GM18499 (cell line): ENCODE measurements around the gene HS2ST1.
"Not testable (repeated sequence)": the region's sequence is repeated elsewhere in the genome, so short reads cannot be mapped to it uniquely, and the experiment has no call there.

ENCODE experiments used
- ATAC-seq: cut with Tn5 transposase; IDR thresholded peaks from one replicate; pipeline ENCODE4 v1.9.1; 2021; ENCODE audit warnings: moderate number of reproducible peaks; ENCODE audit not compliant: insufficient read depth, unreplicated experiment

Gene HS2ST1

DNA sequence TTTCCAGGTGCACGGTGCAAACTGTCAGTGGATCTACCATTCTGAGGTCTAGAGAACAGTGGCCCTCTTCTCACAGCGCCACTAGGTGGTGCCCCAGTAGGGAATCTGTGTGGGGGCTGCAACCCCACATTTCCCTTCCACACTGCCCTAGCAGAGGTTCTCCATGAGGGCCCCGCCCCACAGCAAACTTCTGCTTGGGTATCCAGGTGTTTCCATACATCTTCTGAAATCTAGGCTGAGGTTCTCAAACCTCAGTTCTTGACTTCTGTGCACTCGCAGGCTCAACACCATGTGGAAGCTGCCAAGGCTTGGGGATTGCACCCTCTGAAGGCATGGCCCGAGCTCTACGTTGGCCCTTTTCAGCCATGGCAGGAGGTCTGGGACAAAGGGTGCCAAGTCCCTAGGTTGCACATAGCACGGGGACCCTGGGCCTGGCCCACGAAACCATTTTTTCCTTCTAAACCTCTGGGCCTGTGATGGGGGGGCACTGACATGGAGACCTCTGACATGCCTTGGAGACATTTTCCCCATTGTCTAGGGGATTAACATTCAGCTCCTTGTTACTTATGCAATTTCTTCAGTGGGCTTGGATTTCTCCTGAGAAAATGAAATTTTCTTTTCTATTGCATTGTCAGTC lies 10.0 kb downstream of the HS2ST1 start:
- ATAC-seq, result no peak

DNA sequence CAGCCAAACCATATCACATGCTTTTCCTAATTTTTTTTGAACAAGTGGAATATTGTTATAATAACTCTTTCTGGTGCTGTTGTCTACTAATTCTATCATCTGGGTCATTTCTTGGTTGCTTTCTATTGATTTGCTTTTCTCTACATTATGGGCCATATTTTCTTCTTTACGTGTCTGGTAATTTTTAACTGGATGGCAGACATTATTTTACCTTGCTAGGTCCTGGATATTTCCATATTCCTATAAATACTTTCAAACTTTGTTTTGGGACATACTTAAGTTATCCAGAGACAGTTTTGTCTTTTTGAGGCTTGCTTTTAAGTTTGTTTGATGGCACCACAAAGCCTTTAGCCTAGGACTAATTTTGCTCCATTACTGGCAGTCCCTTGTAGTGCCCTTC lies 11.3 kb downstream of the HS2ST1 start:
- no peak for ATAC-seq

DNA sequence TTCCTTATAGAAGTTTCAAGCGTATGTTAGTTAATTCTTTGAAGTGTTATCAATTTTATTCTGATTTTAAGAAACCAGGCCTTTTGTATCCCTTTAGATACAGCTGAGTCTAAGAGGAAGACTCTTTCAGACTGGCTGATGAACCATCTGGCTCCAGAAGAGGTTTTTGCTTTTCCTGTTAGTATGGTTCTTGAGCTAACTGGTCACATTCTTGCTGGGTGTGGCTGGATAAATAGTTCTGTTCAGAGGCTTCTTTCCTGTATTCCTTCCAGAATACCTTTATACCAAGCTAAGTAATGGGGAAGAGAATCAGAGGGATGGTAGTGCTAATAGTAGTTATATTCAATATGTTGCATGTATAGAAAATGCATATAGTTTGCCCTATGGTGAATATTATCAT lies 12.4 kb downstream of the HS2ST1 start:
- no peak for ATAC-seq

DNA sequence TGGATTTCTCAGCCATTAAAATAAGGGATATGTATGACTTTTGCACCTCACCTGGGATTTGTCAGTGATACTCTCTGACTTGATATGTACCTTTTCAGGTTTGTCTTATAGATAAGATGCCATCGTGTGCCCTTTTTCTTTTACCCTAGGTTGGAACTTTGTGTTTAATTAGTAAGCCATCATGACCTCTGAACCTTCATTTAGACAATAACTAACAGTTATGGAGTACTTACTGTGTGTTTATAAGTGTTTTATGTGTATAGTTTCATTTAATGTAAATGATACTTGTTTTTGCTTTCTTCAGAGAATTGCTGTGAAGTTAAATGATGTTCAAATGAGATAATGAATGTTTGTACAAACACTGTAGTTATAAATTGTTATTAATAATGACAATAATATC lies 14.4 kb downstream of the HS2ST1 start:
- ATAC-seq, result no peak

DNA sequence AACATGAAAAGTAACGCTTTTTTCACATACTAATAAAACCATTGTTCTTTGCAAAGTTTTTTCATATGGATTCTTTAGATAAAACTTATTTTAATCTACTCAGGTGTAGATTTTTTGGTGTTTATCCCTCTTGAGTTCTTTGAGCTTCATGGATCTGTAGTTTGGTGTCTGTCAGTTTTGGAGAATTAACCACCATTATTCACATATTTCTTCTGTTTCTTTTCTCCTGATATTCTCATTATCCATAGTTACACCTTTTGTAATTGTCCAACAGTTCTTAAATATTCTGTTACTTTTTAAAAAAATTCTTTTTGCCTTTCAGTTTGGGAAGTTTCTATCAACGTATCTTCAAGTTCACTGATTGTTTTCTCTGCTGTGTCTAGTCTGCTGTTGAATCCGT lies 18.6 kb downstream of the HS2ST1 start:
- ATAC-seq, result no peak

DNA sequence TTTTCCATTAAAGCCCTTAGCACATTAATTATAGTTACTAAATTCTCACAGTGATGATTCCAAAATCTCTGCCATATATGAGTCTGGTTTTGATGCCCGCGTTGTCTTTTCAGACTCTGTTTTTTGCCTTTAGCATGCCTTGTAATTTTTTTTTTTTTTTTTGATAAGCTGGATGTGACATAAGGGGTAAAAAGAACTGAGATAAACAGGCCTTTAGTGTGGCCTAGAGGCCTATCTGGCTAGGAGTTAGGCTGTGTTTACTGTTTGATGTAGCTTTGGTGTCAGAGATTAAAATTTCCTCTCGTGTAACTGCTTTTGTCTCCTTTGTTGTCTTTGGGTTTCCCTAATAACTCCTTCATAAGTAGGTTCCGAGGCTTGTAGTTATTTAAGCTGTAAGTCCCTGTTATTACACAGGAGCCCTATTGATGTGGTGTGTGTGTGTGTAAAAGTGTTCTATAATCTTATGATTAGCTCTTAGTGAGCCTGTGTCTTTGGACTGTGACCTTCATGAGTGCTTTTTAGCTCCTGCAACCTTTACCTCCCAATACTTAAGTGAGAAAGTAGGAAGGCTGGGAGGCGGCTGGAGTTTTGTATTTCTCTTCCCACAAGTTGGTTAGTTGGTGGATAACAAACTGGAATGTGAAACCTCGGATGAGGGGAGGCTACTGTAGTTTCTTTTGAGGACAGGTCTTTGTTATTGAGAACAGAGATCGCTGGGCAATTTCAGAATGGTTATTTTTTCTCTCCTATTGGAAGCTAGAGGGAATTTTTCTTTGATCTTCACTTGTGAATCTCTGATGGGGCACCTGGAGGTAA lies 19.3 kb downstream of the HS2ST1 start:
- no peak for ATAC-seq

DNA sequence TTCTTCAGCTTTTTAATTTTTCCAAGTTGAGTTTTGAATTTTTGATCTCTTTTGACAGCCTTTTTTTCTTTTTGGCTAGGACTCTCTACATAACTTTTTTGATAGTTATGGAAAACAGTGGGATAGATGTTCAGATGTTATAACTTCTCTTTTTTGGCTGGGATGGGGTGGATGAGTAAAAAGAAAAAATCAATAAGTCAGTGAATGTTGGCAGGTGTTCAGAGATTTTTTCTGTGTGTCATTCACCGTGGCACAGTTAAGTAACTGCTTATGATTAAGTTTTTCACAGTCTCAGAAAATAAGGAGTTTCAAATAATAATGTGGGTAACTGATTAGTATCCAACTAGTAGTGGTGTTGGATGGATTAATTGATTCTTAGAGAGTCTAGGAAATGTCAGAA lies 24.0 kb downstream of the HS2ST1 start:
- ATAC-seq, result no peak

DNA sequence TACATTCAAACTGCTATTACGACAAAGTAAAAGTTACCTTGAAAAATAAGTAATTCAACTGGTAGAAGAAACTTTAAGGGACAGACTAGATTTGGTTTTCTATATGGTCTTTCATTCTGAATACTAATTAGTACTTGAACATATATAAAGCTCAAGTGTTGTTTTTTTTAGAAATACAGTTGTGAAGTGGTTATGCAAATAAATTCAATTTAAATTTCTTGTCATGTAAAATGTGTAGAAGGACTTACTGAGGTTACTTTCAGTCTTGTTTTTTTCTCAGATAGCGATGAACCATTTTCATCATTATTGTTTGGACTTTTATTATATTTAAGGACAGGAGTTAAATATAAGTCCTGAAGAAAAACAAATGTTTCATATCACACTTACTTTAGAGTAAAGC lies 24.4 kb downstream of the HS2ST1 start:
- no peak for ATAC-seq

DNA sequence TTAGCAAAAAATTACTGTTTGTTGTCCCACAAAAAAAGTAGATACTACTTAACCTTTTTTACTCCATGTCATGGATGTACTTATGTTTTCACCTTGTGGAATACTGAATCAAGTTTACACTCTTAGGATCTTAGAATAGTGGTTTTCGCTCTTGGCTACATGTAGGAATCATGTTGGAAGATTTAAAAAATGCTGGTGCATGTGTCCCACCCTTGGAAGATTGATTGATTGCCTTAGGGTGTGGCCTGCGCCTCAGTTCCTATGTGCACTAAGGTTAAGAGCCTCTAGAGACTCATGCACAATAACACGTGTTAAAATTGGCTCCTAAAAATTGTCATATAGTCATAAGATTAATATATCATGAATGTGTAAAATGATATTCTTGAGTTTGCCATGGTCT lies 25.0 kb downstream of the HS2ST1 start:
- ATAC-seq, result no peak

DNA sequence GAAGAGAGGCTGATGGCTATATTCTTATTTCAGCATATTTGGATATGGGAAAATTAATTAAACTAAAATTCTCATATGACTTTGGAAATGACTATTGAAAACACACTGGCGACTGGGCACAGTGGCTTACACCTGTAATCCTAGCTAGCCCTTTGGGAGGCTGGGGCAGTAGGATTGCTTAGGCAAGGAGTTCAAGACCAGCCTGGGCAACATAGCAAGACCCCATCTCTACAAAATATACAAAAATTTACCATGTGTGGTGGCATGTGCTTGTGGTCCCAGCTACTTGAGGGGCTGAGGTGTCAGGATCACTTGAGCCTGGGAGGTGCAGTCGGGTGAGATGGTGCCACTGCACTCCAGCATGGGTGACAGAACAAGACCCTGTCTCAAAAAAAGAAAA lies 26.2 kb downstream of the HS2ST1 start:
- ATAC-seq, result no peak

DNA sequence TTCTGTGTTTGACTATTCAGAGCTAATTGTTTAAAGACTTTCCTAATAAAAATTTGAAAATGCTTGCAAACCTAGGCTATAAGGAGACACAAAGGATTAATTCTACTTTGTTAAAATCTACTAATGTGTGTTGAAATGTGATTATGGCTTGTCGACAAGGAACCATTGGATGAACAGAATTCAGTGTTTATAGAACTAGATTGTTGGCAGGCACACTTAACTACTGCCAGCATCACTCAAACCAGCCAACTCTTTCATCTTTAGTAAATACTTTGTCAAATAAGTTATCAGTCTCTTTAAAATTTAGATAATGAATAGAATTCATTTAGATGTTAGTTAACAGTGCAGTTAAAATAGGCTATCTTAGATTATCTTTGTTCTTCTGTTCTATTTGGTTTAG lies 27.6 kb downstream of the HS2ST1 start:
- no peak for ATAC-seq

DNA sequence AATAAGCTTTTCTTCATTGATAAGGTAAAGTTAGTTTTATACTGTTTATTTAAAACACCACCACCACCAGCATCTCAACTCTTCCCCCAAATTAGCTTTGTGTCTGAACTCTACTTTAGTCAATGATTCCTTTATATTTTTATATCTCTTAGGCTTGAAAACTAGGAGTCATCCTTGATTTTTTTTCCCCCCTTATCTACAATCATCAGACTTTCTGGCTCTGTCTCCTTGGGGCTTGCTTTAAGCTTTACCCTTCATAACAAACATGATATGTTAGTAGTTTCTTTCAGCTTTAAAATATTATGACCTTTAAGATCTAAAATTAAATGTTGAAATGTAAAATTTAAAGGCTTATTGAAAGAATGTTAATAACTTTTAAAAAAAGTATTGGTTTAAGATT lies 28.3 kb downstream of the HS2ST1 start:
- ATAC-seq, result no peak

DNA sequence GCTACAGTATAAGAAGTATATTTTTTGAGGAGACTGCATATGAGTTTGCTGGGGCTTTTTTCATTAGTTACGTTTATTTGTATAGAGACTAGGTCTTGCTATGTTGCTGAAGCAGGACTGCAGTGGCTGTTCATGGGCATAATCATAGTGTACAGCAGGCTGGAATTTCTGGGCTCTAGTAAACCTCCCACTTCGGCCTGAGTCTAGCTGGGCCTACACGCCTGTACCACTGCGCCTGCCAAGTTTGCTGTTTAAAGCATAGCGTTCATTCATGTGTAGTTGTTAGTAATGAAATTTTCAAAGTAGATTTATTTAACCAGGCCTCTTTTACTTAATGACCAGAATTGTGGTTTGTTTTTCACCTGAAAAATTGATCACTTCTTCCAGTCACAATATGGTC lies 33.8 kb downstream of the HS2ST1 start:
- no peak for ATAC-seq

DNA sequence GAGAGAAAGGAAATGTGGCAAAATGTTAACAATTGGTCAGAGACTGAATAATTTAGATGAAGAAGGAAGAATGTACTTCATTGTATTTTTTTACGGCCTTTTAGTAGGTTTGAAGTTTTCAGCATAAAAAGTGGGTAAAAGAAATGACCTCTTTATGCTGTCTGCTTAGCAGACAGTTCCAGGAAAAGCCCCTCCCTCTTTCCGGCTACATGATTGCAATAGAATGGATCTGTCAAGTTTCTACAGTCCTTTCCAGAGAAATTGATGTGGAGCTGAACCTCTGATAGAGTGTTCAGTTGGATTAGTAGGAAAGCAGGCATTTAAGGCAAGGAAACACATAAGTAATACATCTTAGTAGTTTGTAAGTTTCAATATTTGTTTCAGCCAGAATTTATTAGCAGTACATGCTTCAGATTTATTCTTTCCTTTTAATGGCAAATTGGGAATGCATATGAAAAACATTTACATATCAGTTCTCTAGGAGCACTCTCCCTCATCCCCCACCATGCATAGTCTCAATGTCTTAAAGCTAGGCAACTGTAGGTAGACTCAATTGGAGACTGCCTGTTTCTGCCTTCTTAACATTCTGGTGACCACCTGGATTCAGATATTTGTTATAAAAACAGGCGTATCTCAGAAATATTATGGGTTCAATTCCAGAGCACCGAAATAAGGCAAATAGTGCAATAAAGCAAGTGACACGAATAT lies 36.4 kb downstream of the HS2ST1 start:
- no peak for ATAC-seq

DNA sequence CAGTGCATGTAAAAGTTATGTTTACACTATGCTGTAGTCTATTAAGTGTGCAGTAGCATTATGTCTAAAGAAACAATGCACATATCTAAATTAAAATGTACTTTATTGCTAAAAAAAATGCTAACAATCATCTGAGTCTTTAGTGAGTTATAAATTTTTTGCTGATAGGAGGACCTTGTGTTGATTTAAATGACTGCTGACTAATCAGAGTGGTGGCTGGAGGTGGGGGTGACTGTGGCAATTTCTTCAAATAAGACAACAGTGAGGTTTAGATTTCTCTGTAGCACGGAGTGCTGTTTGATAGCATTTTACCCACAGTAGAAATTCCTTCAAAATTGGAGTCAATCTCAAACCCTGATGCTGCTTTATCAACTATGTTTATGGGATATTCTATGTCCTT lies 37.0 kb downstream of the HS2ST1 start:
- no peak for ATAC-seq

DNA sequence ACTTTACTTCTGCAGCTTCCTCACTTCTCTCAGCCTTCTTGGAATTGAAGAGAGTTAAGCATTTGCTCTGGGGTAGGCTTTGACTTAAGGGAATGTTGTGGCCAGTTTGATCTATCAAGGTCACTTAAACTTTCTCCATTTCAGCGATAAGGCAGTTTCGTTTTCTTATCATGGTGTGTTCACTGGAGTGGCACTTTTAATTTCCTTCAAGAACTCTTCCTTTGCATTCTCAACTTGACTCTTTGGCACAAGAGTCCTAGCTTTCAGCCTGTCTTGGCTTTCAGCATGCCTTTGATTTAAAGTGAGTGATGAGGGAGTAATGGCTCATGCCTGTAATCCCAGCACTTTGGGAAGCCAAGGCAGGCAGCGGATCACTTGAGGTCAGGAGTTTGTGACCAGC lies 38.7 kb downstream of the HS2ST1 start:
- no peak for ATAC-seq

DNA sequence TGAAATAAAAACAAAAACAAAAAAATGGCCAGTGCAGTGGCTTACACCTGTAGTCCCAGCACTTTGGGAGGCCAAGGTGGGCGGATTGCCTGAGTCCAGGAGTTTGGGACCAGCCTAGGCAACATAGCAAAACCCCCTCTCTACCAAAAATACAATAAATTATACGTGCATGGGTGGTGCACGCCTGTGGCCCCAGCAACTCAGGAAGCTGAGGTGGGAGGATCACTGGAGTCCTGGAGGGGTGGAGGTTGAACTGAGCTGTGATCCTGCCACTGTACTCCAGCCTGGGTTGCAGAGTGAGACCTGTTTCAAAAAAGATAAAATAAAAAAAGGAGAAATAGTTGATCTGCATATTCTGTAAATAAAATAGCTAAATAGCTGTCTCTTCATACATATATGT lies 41.2 kb downstream of the HS2ST1 start:
- ATAC-seq, result no peak

DNA sequence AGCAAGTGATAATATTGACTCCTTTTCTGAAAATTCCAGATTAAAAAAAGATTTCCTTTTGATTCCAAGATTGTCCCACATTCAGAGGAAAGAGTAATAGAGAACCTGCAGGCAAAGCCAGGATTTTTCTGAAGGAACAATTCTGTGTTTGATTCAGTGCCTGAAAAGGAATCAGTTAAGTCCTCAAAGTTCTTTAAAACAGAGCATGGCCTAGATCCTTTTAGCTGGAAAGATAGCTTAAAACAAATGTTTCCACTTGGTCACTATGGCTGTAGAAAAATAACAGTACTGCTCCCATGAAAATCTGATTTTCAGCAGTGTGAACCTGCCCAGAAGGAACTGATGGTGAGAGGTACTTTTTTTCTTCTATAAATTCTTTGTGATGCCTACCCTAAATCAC lies 41.8 kb downstream of the HS2ST1 start:
- ATAC-seq, result no peak

DNA sequence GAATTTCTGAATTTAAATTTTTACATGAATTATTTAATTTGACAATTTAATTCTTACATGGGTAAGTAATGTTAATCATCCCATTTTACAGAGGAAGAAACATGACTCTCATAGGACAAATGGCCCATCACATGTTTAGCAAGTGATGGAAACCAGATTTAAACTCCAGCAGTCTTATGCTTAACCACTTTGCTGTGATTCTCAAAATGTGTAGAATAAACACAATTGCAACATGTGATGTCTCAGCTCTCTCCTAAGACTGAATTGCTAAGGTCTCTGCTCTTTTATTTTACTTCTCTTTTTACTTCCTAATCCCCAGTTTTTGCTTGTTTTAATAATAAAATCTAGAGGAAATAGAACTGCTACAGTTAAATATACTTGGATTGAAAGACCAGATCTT lies 42.8 kb downstream of the HS2ST1 start:
- ATAC-seq, result no peak

DNA sequence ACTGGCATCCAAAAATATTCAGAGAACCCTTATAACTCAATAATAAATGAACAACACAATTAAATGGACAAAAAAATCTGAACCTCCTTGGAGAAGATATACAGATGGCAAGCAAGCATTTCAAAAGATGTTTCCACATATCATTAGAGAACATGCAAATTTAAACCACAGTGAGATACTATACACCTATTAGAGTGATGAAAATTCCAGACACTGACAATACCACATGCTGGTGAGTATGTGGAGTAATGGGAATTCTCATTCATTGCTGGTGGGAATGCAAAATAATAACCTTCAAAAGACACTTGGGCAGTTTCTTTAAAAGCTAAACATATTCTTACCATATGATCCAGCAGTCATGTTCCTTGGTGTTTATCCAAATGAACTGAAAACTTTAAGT lies 46.1 kb downstream of the HS2ST1 start:
- no peak for ATAC-seq

DNA sequence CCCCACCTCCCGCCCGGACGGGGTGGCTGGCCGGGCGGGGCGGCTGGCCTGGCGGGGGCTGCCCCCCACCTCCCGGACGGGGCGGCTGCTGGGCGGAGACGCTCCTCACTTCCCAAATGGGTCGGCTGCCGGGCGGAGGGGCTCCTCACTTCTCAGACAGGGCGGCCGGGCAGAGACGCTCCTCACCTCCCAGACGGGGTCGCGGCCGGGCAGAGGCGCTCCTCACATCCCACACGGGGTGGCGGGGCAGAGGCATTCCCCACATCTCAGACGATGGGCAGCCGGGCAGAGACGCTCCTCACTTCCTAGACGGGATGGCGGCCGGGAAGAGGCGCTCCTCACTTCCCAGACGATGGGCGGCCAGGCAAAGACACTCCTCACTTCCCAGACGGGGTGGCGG lies 49.4 kb downstream of the HS2ST1 start:
- ATAC-seq, result not testable (repeated sequence)
